HG03108 (cell line): ENCODE measurements around the gene CPT1A.

Experiments used
- ATAC-seq: cut with Tn5 transposase; IDR thresholded peaks from one replicate; pipeline ENCODE4 v1.9.1; 2021; ENCODE audit warnings: moderate library complexity; ENCODE audit not compliant: unreplicated experiment

CPT1A gene

GRCh38 chr11:68763181-68763721 is 78.5 kb downstream of the CPT1A start:
- ATAC-seq: no peak

- no peak for ATAC-seq
Observed at GRCh38 chr11:68762481-68762880, 79.2 kb downstream of the CPT1A start.

GRCh38 chr11:68761801-68762200 is 79.9 kb downstream of the CPT1A start:
- ATAC-seq: no peak

- ATAC-seq: no peak
Observed at GRCh38 chr11:68759991-68760390, 81.7 kb downstream of the CPT1A start.

GRCh38 chr11:68757711-68758110 is 84.0 kb downstream of the CPT1A start:
- no peak for ATAC-seq

- ATAC-seq: no peak
Observed at GRCh38 chr11:68756171-68756766, 85.4 kb downstream of the CPT1A start.

- no peak for ATAC-seq
Observed at GRCh38 chr11:68753300-68753699, 88.4 kb downstream of the CPT1A start.

GRCh38 chr11:68751331-68751856 is 90.3 kb downstream of the CPT1A start, which contains the start of gene TESMIN:
TSS of gene TESMIN (minus strand) at chr11:68751520. CDS start at chr11:68750660, 860 bp downstream.
- peak; percentile 45 for ATAC-seq

- ATAC-seq: no peak
Observed at GRCh38 chr11:68751004-68751325, 90.8 kb downstream of the CPT1A start.

- no peak for ATAC-seq
Observed at GRCh38 chr11:68750195-68751003, 91.3 kb downstream of the CPT1A start.

- ATAC-seq: no peak
Observed at GRCh38 chr11:68749229-68750123, 92.2 kb downstream of the CPT1A start.

- ATAC-seq: no peak
Observed at GRCh38 chr11:68748061-68748460, 93.7 kb downstream of the CPT1A start.

GRCh38 chr11:68743539-68743938 is 98.2 kb downstream of the CPT1A start:
- ATAC-seq: no peak

- ATAC-seq: no peak
Observed at GRCh38 chr11:68741463-68741862, 100.3 kb downstream of the CPT1A start.

GRCh38 chr11:68735646-68736045 is 106.1 kb downstream of the CPT1A start:
- ATAC-seq: no peak

- ATAC-seq: no peak
Observed at GRCh38 chr11:68735125-68735524, 106.6 kb downstream of the CPT1A start.

- ATAC-seq: no peak
Observed at GRCh38 chr11:68734111-68734510, 107.6 kb downstream of the CPT1A start.

GRCh38 chr11:68727783-68728182 is 113.9 kb downstream of the CPT1A start:
- ATAC-seq: no peak

- no peak for ATAC-seq
Observed at GRCh38 chr11:68724293-68724692, 117.4 kb downstream of the CPT1A start.

- ATAC-seq: no peak
Observed at GRCh38 chr11:68722143-68722542, 119.6 kb downstream of the CPT1A start.

GRCh38 chr11:68721075-68721474 is 120.6 kb downstream of the CPT1A start:
- ATAC-seq: no peak
